ENCODE data around the gene PGAM5. TPM values are rescaled to one million over a fixed set of nuclear protein-coding genes. Genes with fewer than 3 reads are reported as not detected.
"Not testable (repeated sequence)": the region's sequence is repeated elsewhere in the genome, so short reads cannot be mapped to it uniquely, and the experiment has no call there.

Gene PGAM5
- total and polyA plus RNA-seq, 10 of the 15 experiments (the other 5 are each of a cell fraction or from before 2014, with no cell fraction given), result 8.2 to 90.9 (median 45.3) TPM

DNA sequence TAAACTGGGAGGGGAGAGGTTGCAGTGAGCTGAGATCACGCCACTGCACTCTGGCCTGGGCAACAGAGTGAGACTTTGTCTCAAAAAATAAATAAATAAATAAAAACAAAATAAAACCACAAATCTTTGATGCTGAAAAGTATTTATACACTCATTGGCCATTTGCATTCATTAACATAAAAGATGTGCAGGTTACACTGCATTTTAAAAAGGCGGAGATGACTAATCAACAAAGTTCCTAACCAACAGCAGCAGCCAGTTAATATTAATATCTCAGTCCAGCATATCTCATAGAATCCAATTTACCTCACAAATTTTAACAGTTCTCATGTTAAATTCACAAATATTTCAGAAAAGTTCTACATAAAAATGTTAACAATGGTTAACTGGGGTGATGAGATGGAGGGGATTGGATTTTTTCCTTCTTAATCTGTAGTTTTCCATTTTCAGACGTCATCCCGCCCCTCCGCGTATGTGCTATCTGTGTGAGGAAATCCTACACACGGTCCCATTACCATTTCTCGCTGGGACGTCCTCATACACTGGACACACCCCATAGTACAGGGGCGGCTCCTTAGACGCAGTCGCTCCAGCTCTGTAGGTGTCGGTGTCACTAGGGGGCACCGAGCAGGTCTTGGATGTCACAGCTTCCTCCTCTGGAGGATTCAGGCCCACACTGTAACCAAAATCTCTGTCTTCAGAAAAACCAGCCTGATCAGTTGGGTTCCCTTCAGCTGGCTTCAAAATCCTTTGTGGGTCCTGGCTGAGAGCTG, 43.7 kb downstream of the PGAM5 start (continued):
- TF ChIP-seq, protein P1, sequence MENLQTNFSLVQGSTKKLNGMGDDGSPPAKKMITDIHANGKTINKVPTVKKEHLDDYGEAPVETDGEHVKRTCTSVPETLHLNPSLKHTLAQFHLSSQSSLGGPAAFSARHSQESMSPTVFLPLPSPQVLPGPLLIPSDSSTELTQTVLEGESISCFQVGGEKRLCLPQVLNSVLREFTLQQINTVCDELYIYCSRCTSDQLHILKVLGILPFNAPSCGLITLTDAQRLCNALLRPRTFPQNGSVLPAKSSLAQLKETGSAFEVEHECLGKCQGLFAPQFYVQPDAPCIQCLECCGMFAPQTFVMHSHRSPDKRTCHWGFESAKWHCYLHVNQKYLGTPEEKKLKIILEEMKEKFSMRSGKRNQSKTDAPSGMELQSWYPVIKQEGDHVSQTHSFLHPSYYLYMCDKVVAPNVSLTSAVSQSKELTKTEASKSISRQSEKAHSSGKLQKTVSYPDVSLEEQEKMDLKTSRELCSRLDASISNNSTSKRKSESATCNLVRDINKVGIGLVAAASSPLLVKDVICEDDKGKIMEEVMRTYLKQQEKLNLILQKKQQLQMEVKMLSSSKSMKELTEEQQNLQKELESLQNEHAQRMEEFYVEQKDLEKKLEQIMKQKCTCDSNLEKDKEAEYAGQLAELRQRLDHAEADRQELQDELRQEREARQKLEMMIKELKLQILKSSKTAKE (IDR thresholded peaks at IDR 0.05; ENCODE audit: low read depth, poor library complexity, severe bottlenecking), result no peak
- TF ChIP-seq, protein P2, sequence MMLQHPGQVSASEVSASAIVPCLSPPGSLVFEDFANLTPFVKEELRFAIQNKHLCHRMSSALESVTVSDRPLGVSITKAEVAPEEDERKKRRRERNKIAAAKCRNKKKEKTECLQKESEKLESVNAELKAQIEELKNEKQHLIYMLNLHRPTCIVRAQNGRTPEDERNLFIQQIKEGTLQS (IDR thresholded peaks at IDR 0.05; ENCODE audit: borderline replicate concordance, extremely low read depth, low read depth, low read length), result no peak
- TF ChIP-seq WRNIP1 (IDR thresholded peaks at IDR 0.05; ENCODE audit: borderline replicate concordance, low read depth, low read length) (no peak), LARP7 (IDR thresholded peaks at IDR 0.05) (no peak)
- TF ChIP-seq, protein P3, sequence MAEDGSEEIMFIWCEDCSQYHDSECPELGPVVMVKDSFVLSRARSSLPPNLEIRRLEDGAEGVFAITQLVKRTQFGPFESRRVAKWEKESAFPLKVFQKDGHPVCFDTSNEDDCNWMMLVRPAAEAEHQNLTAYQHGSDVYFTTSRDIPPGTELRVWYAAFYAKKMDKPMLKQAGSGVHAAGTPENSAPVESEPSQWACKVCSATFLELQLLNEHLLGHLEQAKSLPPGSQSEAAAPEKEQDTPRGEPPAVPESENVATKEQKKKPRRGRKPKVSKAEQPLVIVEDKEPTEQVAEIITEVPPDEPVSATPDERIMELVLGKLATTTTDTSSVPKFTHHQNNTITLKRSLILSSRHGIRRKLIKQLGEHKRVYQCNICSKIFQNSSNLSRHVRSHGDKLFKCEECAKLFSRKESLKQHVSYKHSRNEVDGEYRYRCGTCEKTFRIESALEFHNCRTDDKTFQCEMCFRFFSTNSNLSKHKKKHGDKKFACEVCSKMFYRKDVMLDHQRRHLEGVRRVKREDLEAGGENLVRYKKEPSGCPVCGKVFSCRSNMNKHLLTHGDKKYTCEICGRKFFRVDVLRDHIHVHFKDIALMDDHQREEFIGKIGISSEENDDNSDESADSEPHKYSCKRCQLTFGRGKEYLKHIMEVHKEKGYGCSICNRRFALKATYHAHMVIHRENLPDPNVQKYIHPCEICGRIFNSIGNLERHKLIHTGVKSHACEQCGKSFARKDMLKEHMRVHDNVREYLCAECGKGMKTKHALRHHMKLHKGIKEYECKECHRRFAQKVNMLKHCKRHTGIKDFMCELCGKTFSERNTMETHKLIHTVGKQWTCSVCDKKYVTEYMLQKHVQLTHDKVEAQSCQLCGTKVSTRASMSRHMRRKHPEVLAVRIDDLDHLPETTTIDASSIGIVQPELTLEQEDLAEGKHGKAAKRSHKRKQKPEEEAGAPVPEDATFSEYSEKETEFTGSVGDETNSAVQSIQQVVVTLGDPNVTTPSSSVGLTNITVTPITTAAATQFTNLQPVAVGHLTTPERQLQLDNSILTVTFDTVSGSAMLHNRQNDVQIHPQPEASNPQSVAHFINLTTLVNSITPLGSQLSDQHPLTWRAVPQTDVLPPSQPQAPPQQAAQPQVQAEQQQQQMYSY (CRISPR knock-in tag; IDR thresholded peaks at IDR 0.05), result no peak

DNA sequence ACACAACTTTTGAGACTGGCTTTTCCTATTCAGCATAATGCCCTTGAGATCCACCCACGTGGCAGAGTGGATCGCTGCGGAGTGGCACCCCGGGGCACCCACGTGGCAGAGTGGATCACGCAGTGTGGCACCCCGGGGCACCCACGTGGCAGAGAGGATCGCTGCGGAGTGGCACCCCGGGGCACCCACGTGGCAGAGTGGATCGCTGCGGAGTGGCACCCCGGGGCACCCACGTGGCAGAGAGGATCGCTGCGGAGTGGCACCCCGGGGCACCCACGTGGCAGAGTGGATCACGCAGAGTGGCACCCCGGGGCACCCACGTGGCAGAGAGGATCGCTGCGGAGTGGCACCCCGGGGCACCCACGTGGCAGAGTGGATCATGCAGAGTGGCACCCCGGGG, 48.2 kb downstream of the PGAM5 start:
- 87% methylated on average over 22 of the region's 28 CpGs for WGBS (ENCODE audit: insufficient coverage, insufficient replicate concordance, low lambda C conversion rate, missing lambda C conversion rate)
- H3K9me3 ChIP-seq (replicated peaks; ENCODE audit: control insufficient read depth, insufficient read depth, low read length); H3K4me1 ChIP-seq (ENCODE audit: control insufficient read depth, insufficient read depth, low read length); H3K36me3 ChIP-seq (ENCODE audit: control insufficient read depth in 2 of 2, insufficient read depth in 2 of 2, low read length in 1 of 2); H3K27me3 ChIP-seq (replicated peaks in 1 of 2; ENCODE audit: control insufficient read depth in 2 of 2, insufficient read depth in 2 of 2, low read length in 1 of 2); H2AFZ ChIP-seq (ENCODE audit: control insufficient read depth, low read depth, low read length); H3K4me2 ChIP-seq (ENCODE audit: control insufficient read depth, insufficient read depth); intact Hi-C loops (cut with micrococcal nuclease; ENCODE audit: unreplicated experiment); in situ Hi-C loops (cut with MboI); FAIRE-seq; RAD21 ChIA-PET (ENCODE audit: unreplicated experiment); ATAC-seq; H3K4me3 ChIP-seq; BruUV-seq (replicated peaks); DNase-seq (ENCODE audit: low read depth, low spot score); H3K9ac ChIP-seq (ENCODE audit: control insufficient read depth, insufficient read depth, low read length); SMC1A ChIA-PET (ENCODE audit: uncharacterized antibody, unreplicated experiment); H4K20me1 ChIP-seq (ENCODE audit: control insufficient read depth, insufficient read depth); H3K27ac ChIP-seq (ENCODE audit: control insufficient read depth, insufficient read depth): not testable (repeated sequence)
- ChIA-PET POLR2A (interaction anchor here (1.0 kb wide), 1 partner anchor 14 kb away, joined by 7 read pairs; no protein-coding TSS in a partner anchor), CTCF (interaction anchor here (0.6 kb wide), 2 partner anchors 270 to 422 kb away, joined by 3 read pairs; partner anchors contain the start of gene ZNF268)
- peaks cover 55% of the 10 kb centered on the region for H3K79me2 ChIP-seq (ENCODE audit: control insufficient read depth, insufficient read depth, low read length)

All from GM12878 (cell line).